ENCODE measurements around the gene PRMT7.

- no peak for TF ChIP-seq CTCF (IDR thresholded peaks at IDR 0.05; ENCODE audit: insufficient read depth, low read length, poor library complexity, severe bottlenecking)
- TF ChIP-seq EZH2phosphoT487 (conservative IDR thresholded peaks at IDR 0.05; ENCODE audit: low read length): no peak
These were observed 34.6 kb upstream of the PRMT7 start for GRCh38 chr16:68276223-68276622.
